ENCODE results near the gene RNF182.

- TF ChIP-seq SNAI2 (CRISPR knock-in tag; IDR thresholded peaks at IDR 0.05) = no peak
- no peak for TF ChIP-seq CREB5 (CRISPR knock-in tag; IDR thresholded peaks at IDR 0.05; ENCODE audit: low read depth)
Observed at GRCh38 chr6:13965582-13966127, 40.9 kb downstream of the RNF182 start.

Measured in SK-N-SH treated with all-trans-retinoic acid at 6 μM for 48 hours (cell line).